GM12874 (cell line): ENCODE results near the gene SCIN.

Source experiments
- TF ChIP-seq, protein P1 (sequence below): IDR thresholded peaks from 2 replicates; pipeline ENCODE4 v1.5.1; 2011; ENCODE audit warnings: low read depth, mild to moderate bottlenecking, control low read depth, low read length, moderate library complexity; ENCODE audit not compliant: insufficient read depth

The SCIN gene

DNA sequence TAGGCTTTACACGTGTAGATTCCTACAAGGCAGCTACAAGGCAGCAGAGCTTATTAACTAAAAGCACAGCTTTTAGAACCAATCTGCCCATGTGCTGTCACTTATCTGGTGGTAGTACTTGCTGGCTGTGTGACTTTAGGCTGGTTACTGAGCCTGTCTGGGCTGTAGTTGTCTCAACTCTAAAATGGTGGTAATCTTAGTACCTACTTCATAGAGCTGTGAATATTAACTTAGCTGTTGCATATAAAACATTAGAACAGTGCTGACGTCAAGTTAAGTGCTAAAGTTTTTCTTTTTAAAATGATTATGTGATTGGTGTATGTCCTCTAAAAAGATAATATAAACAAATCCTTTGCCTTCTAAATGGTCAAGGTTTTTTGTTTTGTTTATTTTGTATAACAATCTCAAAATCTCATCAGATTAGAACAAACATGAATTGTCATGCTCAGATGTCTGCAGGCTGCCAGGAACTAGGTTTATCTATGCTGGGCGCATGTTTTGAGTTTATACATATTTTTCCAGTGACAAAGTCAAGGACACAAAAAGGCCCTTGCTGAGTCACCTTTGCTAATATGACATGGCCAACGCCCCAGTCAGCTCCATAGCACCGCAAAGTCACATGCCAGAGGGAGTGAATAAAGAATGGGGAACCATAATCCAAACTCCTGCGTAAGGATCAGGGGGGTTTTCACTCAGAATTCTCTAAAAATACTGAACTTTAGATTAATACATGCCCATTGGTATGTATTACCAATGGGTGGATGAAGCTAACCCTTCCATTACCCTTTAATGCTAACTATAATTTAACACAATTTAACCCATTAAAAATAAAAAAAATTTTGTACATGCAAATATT is 77.1 kb downstream of the SCIN start:
- TF ChIP-seq, protein P1, sequence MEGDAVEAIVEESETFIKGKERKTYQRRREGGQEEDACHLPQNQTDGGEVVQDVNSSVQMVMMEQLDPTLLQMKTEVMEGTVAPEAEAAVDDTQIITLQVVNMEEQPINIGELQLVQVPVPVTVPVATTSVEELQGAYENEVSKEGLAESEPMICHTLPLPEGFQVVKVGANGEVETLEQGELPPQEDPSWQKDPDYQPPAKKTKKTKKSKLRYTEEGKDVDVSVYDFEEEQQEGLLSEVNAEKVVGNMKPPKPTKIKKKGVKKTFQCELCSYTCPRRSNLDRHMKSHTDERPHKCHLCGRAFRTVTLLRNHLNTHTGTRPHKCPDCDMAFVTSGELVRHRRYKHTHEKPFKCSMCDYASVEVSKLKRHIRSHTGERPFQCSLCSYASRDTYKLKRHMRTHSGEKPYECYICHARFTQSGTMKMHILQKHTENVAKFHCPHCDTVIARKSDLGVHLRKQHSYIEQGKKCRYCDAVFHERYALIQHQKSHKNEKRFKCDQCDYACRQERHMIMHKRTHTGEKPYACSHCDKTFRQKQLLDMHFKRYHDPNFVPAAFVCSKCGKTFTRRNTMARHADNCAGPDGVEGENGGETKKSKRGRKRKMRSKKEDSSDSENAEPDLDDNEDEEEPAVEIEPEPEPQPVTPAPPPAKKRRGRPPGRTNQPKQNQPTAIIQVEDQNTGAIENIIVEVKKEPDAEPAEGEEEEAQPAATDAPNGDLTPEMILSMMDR, result no peak

DNA sequence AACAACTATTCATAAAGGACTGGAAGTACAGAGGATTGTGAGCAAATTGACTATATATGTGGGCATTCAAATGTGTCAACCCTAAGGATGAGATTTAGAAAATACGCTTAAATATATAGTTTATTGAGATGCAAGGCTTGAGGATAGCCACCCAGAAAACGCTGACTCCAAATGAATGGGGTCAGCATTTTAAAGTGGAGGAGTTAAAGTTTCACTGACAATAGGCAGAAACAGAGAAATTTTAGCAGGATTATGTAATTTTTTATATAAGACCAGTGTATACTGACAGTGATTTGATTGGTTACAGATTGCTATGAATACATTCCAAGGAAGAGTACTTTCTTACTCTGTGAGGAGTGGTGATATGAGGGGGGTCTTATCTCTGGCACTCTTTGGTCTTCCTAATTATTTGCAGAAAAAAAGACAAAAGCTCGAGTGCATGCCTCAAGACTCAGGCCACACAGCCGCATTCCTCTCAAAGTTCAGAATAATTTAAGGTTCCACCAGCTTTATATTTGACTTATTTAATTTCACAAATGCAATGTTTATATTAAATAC is 78.3 kb downstream of the SCIN start:
- TF ChIP-seq, protein P1, result no peak

DNA sequence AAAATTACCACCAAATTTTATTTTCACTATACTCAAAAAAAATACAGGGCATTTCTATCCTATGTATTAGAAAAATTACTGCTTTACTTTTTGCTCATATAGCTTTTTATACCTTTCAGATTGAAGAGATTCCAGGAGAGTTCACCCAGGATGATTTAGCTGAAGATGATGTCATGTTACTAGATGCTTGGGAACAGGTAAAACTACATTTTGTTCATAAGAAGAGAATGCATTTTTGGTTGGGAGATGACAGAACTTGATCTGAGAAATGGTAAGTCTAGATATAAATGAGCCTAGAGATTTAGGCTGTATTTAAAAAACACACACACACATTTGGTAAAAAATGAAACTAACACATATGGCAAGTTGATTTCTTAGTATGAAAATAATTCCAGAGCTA is 78.8 kb downstream of the SCIN start:
- TF ChIP-seq, protein P1, result no peak

DNA sequence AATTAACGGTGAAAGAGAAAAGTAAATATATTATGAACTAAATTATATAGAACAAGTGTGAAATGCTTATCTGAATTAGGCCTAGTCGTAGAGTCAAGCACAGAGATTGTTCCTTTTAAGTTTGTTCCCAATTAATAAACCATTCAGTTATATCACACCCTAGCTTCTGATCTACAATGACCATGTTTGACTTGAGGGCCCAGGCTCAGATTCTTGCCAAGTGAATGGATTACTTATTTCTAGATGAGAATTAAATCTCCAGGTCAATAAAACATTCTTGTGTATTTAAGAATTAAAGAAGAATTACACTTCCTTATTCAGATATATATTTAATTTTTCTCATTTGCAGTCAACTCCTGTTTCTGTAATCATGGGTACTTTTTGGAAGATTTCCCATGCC is 79.6 kb downstream of the SCIN start:
- TF ChIP-seq, protein P1, result no peak

DNA sequence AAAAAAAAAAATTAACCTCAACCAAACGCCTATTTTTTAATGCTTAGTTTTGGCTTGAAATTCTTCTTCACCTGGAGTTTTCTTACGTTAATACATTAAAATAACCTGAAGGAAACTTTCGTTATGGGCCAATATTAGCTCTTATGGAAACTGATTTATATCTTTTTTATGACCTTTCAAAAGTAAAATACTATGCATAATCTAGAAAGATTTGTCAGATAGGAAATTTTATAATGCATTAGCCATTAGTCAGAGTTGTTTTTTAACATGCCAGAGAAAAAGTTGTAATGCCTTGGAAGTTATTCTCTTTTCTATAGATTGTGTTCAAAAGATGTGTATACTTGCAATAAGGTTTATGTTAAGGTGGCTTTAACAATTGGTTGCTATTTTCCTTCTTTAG is 82.6 kb downstream of the SCIN start:
- TF ChIP-seq, protein P1, result no peak

DNA sequence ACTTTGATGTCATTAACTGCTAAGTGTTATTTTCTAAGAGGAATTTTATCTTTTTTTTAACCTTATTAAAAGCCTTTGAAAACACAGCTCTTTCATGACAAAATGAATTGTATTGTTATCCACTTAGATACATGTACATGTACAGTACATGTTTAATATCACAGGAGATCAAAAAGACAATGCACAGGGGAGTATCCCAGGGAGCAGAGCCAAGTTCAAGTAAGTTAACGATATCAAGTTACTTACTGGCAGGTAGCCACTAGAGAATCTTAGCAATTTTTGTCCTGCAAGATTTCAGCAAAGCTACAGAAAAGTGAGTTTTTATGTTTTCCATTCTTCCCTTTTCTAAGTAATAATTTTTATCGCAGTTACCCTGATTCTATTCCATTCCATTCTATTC is 83.0 kb downstream of the SCIN start:
- TF ChIP-seq, protein P1, result no peak

DNA sequence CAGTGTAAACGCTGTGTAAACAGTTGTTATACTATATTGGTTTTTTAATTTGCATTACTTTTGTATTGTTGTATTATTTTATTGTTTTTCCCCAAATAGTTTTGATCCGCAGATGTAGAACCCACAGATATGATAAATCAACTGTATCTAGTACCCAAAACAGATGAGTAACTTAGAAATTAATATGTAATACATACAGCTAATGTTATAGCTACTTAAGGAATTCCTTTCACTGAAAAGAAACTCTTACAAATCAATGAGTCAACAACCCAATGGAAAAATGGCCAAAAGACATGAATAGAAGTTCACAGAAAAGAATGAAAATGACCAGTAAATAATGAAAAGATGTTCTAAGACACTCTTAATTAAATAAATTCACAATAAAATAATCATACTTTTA is 84.6 kb downstream of the SCIN start:
- TF ChIP-seq, protein P1, result no peak
